GM18499 (cell line): Measurements from ENCODE around the gene ZFP92.

ENCODE experiments used
- ATAC-seq: cut with Tn5 transposase; IDR thresholded peaks from one replicate; pipeline ENCODE4 v1.9.1; 2021; ENCODE audit warnings: moderate number of reproducible peaks; ENCODE audit not compliant: insufficient read depth, unreplicated experiment

ZFP92 gene

DNA sequence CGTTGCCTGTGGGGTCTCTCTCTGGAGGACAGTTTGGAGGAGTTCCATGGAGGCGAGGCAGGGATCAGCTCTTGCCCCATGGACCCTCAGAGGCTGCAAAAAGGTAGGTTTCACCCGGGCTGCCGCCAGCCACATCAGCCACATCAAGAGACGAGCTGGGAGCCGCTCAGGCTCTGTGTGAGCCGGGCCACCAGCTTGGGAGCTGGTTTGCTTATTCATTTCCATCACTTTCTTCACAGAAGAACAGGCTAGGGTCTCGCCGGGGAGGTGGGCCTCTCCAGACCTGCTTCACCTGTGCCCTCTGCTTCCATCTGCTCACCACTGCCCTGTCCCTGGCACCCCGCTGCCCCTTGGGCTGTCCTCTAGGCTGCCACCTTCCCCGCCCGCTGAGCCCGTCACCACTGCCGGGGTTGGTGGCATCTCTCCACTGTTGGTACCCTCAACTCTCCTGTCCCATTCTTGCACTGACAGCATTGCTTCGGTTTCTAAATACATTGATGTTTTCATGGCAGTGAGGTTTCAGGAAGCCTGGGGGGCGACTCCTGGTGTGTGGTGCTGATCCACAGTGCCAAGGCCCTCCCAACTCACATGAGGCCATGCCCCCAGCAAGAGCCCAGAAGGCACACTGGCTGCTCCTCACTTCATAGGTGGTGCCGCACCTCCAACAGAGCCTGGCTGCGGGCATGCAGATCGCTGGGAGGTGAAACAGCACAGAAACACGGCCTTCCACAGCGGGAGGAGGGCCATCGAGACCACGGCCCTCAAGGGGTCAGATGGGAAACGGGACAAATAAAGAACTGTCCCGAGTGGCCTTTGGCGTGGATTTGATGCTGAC lies 39.1 kb downstream of the ZFP92 start:
- ATAC-seq: no peak

DNA sequence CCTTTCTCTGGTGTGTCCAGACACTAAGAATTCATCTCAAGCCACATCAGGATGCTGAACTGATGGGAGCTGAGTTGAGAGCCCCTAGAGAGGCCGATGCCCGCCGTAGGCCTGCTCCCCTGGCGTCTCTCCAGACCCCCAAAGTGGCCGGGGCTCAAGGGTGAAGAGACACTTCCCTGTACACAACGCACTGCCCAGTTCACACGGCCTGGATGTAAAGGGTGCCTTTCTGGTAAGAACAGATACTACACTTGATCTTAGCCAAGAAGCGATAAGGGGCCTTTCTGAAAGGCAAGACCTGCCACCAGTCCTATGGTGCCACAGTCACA lies 39.6 kb downstream of the ZFP92 start:
- no peak for ATAC-seq

DNA sequence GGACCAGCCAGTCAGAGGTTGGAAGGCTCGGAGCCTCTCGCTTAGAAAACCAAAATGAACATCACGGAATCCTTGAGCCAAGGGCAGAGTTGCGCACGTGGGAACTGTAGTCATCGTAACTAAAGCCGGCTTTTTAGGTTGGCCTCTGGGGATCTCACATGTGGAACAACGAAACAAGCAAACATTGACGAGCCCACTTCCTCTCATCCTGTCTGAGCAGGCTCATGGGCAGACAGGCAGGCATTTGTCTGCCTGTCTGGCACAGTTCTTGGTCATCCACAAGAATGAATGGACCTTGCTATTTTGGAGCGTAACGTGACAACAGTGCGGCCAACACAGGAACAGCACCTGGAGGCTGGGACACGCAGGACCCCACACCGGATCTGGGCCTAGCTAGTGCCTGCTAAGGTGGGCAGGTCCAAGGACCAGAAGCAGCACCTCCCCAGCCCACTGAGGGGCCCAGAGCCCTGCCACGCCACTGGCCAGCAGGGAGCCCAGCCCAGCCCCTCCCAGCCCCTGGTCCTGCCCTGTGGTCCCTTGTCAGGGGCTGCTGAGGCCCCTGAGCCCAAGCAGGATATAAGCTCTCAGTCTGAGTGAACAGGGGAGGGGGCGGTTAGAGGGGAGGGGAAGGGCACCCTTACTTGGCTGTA lies 43.8 kb downstream of the ZFP92 start:
- no peak for ATAC-seq

DNA sequence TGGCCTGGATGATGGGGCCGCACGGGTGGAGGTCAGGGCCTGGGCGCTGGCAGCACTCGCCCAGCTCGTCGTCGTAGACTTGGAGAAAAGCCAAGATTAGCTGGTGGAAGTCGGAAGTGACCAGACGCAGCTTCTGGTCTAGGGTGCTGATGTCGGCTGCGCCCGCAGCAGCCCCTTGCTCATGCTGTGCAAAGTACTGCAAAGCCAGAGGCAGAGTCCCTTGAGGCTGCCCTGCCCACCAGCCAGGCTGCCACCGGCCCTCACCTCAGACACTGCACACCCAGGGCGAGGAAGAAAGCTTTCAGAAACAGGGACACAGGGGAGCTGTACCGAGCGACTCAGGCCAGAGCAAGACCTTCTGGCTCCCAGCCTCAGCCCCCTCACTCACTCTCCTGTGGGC lies 44.3 kb downstream of the ZFP92 start:
- ATAC-seq: no peak

DNA sequence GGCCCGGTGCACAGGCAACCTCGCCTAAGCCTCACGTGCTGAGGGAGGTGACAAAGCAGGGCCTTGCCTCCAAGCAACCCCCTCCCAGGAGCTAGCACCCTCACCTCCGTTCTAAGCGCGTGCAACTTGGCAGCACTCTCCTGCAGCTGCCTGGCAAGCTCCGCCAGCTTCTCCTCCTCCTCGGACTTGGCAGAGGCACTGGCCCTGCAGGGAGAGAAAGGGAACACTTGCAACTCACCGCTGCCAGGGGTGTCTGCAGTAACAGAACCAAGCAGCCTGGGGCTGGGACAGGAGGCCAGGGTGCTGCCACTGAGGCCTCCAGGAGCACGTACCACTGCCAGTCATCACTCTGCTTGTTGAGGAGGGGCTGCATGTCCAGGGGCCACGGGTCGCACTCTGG lies 44.9 kb downstream of the ZFP92 start:
- no peak for ATAC-seq

DNA sequence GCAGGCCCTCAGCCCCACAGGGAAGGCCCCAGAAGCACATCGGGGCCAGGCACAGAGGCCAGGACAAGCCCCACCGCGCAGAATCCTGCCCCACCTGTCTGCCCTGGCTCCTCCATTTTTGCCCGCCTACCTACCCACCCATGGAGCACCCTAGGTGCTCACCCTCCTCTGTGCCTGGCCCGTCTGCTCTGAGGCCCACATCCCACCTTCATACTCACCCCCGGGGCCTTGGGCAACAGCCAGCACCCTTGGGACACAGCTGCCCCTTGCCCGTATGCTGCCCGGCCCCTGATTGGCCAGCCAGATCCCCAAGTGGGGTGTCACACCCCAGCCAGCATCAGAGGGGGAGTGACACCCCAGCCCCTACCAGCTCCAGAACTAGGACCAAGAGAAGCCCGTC lies 45.4 kb downstream of the ZFP92 start:
- ATAC-seq: no peak

DNA sequence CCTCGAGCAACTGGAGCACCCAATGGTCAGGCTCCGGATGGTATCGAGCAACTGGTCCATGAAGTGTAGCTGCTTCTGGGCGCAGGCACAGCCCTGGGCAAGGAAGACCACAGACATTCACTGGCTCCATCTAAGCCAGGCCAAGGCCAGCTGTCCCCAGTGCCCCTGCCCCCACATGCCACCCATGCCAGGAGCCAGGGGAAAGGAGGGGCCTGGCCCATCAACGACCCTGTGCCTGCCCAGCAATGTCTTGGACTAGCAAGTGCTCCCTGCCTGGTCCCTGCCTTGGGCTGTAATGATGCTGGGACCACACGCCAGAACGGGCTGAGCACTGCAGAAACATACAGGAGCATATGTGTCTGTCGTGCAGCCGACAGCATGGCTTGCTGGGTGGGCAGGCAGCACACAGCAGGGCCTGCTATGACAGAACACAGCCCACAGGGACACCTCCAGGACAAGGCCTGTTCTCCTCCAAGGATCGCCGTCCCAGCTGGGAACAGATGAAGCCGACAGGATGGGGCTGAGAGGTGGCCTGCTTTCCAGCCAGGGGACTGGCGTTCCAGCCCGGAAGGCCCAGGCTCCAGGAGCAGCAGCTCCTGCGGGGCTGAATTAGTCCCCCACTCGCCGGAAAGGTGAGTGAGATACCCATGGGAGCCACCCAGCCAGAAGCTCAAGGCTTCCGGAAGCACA lies 46.0 kb downstream of the ZFP92 start:
- no peak for ATAC-seq

DNA sequence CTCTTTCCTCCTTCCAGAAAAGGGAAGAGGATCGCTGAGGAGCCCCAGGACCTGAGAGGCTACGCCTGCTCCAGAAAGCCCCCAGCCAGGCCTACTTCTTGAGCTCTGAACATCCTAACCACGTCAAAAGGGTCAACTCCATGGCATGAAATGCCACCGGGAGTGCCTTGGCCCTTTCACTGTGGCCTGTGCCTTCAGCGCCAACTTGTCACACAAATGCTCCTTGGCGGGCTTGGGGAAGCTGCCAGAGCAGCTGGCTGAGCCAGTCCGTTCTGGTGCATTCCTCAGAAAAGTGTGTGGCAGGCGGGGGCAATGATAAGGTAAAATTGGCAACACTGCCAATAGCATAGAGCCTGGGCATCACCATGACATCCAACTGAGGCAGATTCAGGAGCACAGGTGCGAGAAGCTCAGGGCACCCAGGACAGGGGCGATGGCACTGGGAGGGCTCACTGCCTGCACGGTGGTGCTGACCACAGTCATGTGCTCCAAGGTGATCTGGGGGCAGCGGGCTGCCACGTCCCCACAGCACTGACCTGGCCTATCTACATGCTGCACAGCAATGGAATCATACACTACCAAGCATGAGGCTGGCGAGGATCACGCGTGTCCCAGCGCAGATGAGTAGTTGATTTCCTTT lies 46.7 kb downstream of the ZFP92 start:
- no peak for ATAC-seq

DNA sequence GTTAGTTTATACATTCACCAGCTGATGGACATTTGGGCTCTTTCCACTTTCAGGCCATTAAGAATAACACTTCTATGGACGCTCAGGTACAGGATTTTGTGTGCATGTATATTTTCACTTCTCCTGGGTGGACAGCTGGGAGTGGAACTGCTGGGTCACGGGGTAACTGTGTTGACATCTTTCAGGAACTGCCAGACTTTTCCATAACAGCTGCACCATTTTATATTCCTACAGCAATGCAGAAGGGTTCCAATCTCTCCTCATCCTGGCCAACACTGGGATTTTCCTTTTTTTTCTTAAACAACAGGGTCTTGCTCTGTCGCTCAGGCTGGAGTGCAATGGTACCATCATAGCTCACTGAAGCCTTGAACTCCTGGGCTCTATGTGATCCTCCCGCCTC lies 47.2 kb downstream of the ZFP92 start:
- ATAC-seq: no peak

DNA sequence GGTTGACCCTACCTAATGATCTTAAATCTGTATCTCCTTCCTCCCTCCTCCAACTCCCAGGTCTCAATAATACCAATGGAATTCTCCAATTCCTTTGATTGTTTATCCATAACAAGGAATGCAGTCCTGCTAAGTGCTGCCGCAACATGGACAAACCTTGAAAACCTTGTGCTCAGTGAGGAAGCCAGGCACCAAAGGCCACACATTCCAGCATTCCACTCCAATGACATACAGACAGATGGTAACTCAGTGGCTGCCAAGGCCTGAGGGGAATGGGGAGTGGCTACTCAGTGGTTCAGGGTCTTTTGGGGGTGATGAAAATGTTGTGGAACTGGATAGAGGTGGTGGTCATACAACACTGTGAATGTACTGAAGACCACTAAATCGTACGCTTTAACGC lies 48.7 kb downstream of the ZFP92 start:
- ATAC-seq: no peak

DNA sequence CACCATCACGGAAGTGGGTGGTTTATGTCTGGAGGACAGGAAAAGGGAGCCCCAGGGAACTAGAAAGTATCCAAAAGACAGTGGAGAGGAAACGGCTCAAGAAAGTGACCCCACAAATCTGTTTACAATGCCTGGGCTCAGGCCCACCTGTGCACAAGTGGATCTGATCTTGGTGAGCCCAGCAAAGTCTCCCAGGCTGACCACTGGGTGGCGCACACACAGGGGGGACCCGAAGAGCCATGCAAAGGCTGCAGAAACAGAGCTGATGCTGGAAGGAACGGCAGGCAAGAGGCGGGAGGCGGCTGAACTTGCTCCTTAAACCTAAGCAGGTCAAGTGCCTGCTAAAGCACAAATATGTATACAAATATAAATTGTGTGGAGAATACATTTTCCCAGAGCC lies 49.6 kb downstream of the ZFP92 start:
- no peak for ATAC-seq
